Esophagus squamous epithelium (tissue), 4 donors: ENCODE results near the gene MBNL2.

Experiments
- CTCF ChIP-seq, 6 experiments: fragments of 450-650 bp in 4 of 6; fragments of 200-600 bp in 2 of 6; sonication (generic) in 2 of 6; IDR thresholded peaks; one replicate each; pipeline ENCODE4 v1.5.1; 2016 to 2019; ENCODE audit warnings: antibody characterized with exemption in 6 of 6, mild to moderate bottlenecking in 4 of 6, moderate library complexity in 4 of 6
- POLR2A ChIP-seq, 4 donors: fragments of 450-650 bp; IDR thresholded peaks; one replicate each; pipeline ENCODE4 v1.6.1; 2017; ENCODE audit warnings: antibody characterized with exemption in 4 of 4, mild to moderate bottlenecking in 4 of 4, moderate library complexity in 3 of 4

- TF ChIP-seq CTCF (IDR thresholded peaks at IDR 0.05) (no peak), POLR2A (IDR thresholded peaks at IDR 0.05) (no peak)
Measured at GRCh38 chr13:97235549-97236231, 13.6 kb downstream of the MBNL2 start.
